ENCODE measurements around the gene GRIA1. TPM values are rescaled to one million over a fixed set of nuclear protein-coding genes. Genes with fewer than 3 reads are reported as not detected.

Gene GRIA1
- total RNA-seq, 2 experiments from 2014 or later = not detected

DNA sequence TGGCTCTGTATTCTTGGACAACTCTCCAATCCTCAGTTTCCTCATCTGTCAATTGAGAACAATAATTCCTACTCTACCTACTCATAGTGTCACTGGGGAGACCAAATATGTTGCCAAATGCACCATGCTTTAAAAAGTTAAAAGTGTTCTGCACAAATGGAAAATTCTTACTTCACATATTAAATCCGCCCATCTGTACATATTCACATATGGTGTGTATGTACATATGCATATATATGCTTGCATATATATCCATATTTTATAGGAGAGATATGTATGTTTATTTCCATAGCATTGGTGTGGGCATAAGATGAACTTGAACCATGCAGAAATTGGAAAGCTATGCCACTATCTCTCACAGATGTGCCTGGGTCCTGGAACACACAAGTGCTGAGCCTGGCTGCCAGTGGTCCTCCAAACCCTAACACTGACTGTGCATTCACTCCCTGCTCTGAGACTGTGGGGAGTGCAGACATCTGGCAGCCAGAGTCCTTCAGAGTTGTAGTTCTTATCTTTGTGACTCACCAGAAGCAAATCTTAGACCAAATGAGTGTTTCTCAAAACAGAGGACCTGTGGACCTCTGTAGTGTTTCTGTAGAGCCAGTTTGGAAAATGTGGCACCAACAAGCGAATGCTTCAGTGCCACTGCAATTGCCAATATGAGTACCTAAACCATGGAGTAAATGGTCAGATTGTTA lies 168.7 kb downstream of the GRIA1 start:
- no peak overlapping the region for H3K27ac Mint-ChIP-seq
- no peaks in the 10 kb centered on the region for H3K4me1 Mint-ChIP-seq (ENCODE audit: low read depth)

DNA sequence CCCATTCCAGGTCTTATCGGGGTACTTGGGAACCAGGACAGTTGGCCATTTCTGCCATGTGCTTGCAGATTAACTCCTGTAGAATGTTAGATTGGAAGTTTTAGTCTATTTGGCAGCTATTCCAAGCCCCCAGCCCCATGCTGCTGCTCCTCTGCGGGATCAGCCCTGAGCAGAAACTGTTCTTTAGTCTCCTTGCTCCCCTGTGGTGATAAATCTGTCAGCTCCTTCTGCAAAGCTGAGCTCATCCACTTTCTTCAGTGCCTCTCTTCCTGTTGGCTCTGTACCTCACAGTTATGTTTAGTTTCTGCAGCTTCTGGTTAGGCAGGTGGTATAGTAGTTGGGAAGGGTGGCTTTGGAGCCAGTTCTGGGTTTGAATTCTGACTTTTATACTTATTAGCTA lies 170.4 kb downstream of the GRIA1 start:
- Mint-ChIP-seq H3K27me3 (ENCODE audit: low read depth) (no peaks in the 10 kb centered on the region), H3K9me3 (no peaks in the 10 kb centered on the region)
- CTCF ChIA-PET = no interaction called here

More for the DNA sequence above, 168.7 kb downstream of the GRIA1 start:
- Mint-ChIP-seq H3K27me3 (ENCODE audit: low read depth) (no peaks in the 10 kb centered on the region), H3K36me3 (ENCODE audit: low read depth) (no peaks in the 10 kb centered on the region), H3K9me3 (no peaks in the 10 kb centered on the region), H3K4me3 (no peak overlapping the region)
- no peak for DNase-seq
- CTCF ChIA-PET = no interaction called here
- intact Hi-C loops (cut with micrococcal nuclease) = no loop called here

DNA sequence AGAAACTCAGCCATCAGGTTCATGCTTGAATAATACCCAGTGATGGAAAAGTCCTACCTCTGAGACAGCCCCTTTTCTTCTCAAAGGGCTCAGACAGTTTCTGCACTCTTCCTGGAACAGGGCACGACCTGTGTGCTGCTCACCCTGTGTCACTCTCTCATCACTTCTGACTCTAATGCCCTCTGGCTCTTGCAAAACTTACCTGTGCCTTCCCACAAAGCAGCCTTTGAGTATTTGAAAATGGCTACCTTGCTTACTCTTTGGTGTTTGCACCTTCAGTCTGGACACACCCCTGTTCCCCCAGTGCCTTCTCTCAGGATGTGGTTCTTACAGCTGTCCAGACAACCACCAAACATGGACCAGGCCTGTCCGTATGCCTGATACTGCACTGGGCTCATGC lies 171.4 kb downstream of the GRIA1 start:
- H3K27me3 Mint-ChIP-seq (ENCODE audit: low read depth) = no peaks in the 10 kb centered on the region
- H3K9me3 Mint-ChIP-seq = no peaks in the 10 kb centered on the region
- CTCF ChIA-PET = no interaction called here
- intact Hi-C loops (cut with micrococcal nuclease) = no loop called here
- no peaks in the 10 kb centered on the region for H3K4me1 Mint-ChIP-seq (ENCODE audit: low read depth)
- no peak overlapping the region for H3K27ac Mint-ChIP-seq
- DNase-seq = no peak
- H3K36me3 Mint-ChIP-seq (ENCODE audit: low read depth) = no peaks in the 10 kb centered on the region
- no peak overlapping the region for H3K4me3 Mint-ChIP-seq

More for the DNA sequence above, 170.4 kb downstream of the GRIA1 start:
- Mint-ChIP-seq H3K27ac (no peak overlapping the region), H3K4me3 (no peak overlapping the region), H3K4me1 (ENCODE audit: low read depth) (no peaks in the 10 kb centered on the region), H3K36me3 (ENCODE audit: low read depth) (no peaks in the 10 kb centered on the region)
- intact Hi-C loops (cut with micrococcal nuclease) = no loop called here
- DNase-seq = no peak

DNA sequence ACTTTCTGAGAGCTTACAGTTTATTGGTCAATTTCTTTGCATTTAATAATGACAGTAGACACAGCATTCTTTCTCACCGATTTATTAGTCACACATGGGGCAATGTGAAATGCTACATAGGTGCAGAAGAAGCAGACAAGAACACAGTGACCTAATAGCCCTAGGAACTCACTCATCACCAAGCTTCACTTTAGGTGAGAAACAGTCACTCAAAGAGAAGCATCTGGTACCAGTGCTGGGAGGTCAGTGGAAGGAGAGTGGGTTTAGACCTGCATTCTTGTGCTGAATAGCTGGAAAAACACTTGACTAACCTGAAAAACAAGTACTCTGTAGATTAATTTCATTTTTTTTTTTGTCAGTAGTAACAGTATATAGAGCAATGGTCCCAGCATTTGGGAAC lies 179.6 kb downstream of the GRIA1 start:
- CTCF ChIA-PET = interaction anchor here (0.6 kb wide), 1 partner anchor 137 kb away, joined by 3 read pairs; no protein-coding TSS in a partner anchor
- intact Hi-C loops (cut with micrococcal nuclease) = no loop called here
- Mint-ChIP-seq H3K4me3 (no peak overlapping the region), H3K27ac (no peak overlapping the region), H3K9me3 (peaks cover 3% of the 10 kb centered on the region), H3K27me3 (ENCODE audit: low read depth) (peaks cover 4% of the 10 kb centered on the region), H3K4me1 (ENCODE audit: low read depth) (no peaks in the 10 kb centered on the region), H3K36me3 (ENCODE audit: low read depth) (no peaks in the 10 kb centered on the region)
- no peak for DNase-seq

DNA sequence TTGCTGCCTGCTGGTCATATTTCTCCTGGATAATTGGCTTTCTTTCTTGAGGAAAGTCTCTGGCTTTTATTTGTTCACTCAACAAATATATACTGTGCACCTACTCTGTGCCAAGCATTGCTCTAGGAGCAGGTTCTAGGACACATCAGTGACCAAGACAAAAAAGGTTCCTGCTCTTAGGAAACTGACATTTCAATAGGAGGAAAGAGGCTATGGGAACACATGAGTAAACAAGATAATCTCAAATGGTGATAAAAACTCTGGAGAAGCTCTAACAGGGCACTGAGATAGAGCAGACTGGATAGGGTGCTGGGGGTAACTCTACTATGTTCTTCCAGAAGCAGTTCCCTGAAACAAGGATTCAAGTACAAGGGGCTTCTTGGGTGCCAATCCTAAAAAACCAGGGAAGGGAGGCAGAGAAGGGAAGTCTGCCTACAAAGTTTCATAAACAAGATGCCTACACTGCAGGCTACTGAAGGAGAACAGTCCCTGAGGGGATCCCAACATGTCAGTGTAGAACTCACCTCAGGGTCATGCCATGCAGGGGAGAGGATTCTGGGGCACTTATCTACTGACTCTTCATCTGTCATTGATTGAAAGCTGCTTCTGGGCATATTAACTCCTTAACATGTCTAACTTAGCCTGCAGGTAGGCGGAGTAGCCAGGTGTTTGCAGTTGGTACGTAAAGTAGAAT lies 181.3 kb downstream of the GRIA1 start:
- no peaks in the 10 kb centered on the region for H3K4me1 Mint-ChIP-seq (ENCODE audit: low read depth)
- no peak for DNase-seq
- H3K9me3 Mint-ChIP-seq = peaks cover 3% of the 10 kb centered on the region
- H3K27ac Mint-ChIP-seq = no peak overlapping the region
- intact Hi-C loops (cut with micrococcal nuclease) = no loop called here
- no peaks in the 10 kb centered on the region for H3K36me3 Mint-ChIP-seq (ENCODE audit: low read depth)
- peaks cover 4% of the 10 kb centered on the region for H3K27me3 Mint-ChIP-seq (ENCODE audit: low read depth)
- H3K4me3 Mint-ChIP-seq = no peak overlapping the region
- CTCF ChIA-PET = no interaction called here

DNA sequence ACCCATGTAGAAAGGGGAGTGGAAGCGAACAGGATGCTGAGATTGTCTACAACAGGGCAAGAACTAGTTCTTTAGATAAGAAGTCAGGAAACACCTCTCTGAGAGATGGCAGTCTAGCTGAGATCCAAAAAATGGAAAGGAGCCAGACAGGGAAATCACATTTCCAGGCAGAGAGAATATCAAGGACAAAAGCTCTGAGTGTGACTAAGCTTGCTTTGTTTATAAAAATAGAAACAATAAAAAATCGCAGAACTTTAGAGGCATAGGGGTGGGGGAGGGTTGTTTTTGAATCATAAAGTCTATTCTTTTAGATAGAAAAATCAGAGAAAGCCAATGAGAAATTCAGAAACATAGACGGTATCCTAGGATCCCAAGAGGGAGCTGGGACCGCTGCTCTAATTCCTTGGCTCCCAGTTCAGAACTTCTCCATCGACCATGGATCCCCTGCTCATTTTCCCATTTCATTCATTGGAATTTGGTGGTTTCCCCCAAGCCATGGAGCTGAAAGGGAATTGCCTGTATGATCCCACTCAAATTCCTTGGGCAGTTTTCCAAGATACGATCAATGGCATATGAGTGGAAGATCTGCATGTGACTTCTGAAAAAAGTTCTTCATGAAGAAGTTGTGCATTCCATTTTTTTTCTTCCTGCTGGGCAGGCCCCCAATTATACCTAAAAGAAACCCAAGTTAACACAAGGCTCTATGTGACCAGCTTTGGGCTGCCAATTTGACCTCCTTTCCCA lies 182.0 kb downstream of the GRIA1 start:
- peaks cover 3% of the 10 kb centered on the region for H3K9me3 Mint-ChIP-seq
- intact Hi-C loops (cut with micrococcal nuclease) = no loop called here
- no peaks in the 10 kb centered on the region for H3K36me3 Mint-ChIP-seq (ENCODE audit: low read depth)
- CTCF ChIA-PET = no interaction called here
- H3K27ac Mint-ChIP-seq = no peak overlapping the region
- peaks cover 4% of the 10 kb centered on the region for H3K27me3 Mint-ChIP-seq (ENCODE audit: low read depth)
- DNase-seq = no peak
- no peak overlapping the region for H3K4me3 Mint-ChIP-seq
- no peaks in the 10 kb centered on the region for H3K4me1 Mint-ChIP-seq (ENCODE audit: low read depth)

DNA sequence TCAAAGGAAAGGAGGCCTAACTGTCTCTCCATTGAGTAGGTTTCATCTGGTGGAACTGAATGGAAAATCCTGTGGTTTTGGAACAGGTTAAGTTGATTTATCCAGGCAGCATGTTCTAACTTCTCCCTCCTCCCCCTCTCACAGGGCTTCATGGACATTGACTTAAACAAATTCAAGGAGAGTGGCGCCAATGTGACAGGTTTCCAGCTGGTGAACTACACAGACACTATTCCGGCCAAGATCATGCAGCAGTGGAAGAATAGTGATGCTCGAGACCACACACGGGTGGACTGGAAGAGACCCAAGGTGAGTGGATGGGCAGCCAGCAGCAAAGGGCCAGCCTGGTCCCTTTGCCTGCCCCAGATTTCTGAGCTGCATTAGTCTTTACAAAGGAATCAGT lies 183.9 kb downstream of the GRIA1 start:
- H3K27me3 Mint-ChIP-seq (ENCODE audit: low read depth) = peaks cover 4% of the 10 kb centered on the region
- no peaks in the 10 kb centered on the region for H3K4me1 Mint-ChIP-seq (ENCODE audit: low read depth)
- intact Hi-C loops (cut with micrococcal nuclease) = no loop called here
- no peaks in the 10 kb centered on the region for H3K36me3 Mint-ChIP-seq (ENCODE audit: low read depth)
- no peak overlapping the region for H3K4me3 Mint-ChIP-seq
- DNase-seq = no peak
- H3K27ac Mint-ChIP-seq = no peak overlapping the region
- CTCF ChIA-PET = no interaction called here
- H3K9me3 Mint-ChIP-seq = peaks cover 3% of the 10 kb centered on the region

DNA sequence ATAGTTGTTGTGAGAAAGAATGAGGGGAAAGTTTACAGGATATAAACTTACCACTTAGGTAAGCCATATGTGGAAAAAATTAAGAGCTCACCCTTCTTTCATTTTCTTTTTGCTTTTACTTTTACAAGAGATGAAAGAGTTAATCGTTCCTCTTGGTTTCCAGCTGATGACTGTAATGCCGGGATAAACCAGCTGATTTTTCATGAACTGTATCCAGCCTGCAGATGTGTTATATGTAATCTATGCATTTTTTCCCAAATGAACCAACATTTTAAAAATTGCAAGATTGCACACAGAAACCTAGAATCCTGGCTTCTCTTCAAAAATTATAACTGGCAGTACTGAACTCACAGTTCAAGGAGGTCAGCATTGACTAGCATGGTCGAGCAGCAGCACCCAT lies 185.9 kb downstream of the GRIA1 start:
- DNase-seq = no peak
- intact Hi-C loops (cut with micrococcal nuclease) = no loop called here
- Mint-ChIP-seq H3K4me3 (no peak overlapping the region), H3K36me3 (ENCODE audit: low read depth) (no peaks in the 10 kb centered on the region), H3K27ac (no peak overlapping the region), H3K27me3 (ENCODE audit: low read depth) (no peaks in the 10 kb centered on the region), H3K4me1 (ENCODE audit: low read depth) (no peaks in the 10 kb centered on the region), H3K9me3 (peaks cover 3% of the 10 kb centered on the region)
- CTCF ChIA-PET = no interaction called here

DNA sequence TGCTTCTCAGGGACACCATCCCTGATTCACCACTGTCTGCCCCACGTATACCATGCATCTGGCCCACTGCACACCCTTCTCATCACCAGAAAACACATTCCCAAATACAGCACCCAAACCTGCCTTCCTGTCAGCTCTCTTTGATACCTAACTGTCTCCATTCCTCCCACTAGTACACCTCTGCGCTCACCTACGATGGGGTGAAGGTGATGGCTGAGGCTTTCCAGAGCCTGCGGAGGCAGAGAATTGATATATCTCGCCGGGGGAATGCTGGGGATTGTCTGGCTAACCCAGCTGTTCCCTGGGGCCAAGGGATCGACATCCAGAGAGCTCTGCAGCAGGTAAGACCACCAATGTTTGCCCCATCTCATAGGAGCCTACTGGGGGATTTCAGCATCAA lies 186.4 kb downstream of the GRIA1 start:
- Mint-ChIP-seq H3K36me3 (ENCODE audit: low read depth) (no peaks in the 10 kb centered on the region), H3K4me3 (no peak overlapping the region), H3K4me1 (ENCODE audit: low read depth) (no peaks in the 10 kb centered on the region), H3K27ac (no peak overlapping the region), H3K9me3 (peaks cover 3% of the 10 kb centered on the region), H3K27me3 (ENCODE audit: low read depth) (no peaks in the 10 kb centered on the region)
- CTCF ChIA-PET = no interaction called here
- intact Hi-C loops (cut with micrococcal nuclease) = no loop called here
- DNase-seq = no peak

DNA sequence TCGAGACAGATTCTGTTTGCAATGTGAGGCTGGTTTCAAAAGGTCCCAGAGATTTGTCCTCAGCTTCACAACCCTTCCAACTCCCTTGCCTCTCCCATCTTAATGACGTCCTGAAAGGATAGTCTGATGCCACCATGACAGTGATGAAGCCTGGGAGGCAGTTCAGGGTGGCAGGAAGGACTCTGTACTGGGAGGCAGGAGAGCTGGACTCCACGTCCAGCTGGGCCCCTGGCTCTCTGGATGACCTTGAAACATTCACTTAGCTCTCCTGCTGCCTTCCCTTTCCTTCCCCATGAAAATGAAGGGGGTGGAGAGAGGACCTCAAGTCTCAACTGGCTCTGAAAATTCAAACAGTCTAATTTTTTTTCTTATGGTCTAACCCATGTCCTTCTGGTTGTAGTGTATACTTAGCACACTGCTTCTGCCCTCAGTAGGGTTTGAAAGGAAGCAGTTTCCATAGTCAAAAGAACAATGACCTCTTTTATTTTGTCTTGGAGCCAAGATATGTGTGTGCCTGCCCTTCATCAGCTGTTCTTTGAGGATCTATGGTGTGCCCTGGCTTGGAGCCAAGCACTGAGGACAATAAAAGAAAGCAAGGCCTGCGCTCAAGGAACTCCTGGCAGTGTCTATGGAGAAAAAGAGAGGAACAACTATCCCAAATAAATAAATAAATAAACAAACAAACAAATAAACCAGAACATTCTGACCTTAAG lies 188.3 kb downstream of the GRIA1 start:
- H3K9me3 Mint-ChIP-seq = no peaks in the 10 kb centered on the region
- CTCF ChIA-PET = no interaction called here
- no peak overlapping the region for H3K27ac Mint-ChIP-seq
- no peaks in the 10 kb centered on the region for H3K27me3 Mint-ChIP-seq (ENCODE audit: low read depth)
- intact Hi-C loops (cut with micrococcal nuclease) = no loop called here
- no peak overlapping the region for H3K4me3 Mint-ChIP-seq
- DNase-seq = no peak
- H3K4me1 Mint-ChIP-seq (ENCODE audit: low read depth) = no peaks in the 10 kb centered on the region
- H3K36me3 Mint-ChIP-seq (ENCODE audit: low read depth) = no peaks in the 10 kb centered on the region

DNA sequence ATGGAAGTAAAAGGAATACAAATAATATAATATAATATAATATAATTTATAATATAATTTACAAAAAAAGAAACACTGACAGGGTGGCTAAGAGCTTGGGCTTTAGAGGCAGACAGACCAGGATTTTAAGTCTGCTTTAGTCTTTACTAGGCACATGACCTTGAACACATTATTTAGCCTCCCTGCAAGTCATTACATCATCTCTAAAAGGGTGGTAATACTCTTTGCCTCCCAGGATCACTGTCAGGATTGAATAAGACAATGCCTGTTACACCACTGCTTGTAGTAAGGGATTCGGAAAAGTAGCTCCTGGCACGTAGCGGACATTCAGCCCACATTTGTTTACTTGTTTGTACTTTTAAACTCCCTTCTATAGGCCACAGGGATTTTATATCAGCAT lies 199.8 kb downstream of the GRIA1 start:
- H3K27ac Mint-ChIP-seq = no peak overlapping the region
- H3K4me3 Mint-ChIP-seq = no peak overlapping the region
- no peaks in the 10 kb centered on the region for H3K36me3 Mint-ChIP-seq (ENCODE audit: low read depth)
- CTCF ChIA-PET = no interaction called here
- no peaks in the 10 kb centered on the region for H3K27me3 Mint-ChIP-seq (ENCODE audit: low read depth)
- H3K4me1 Mint-ChIP-seq (ENCODE audit: low read depth) = no peaks in the 10 kb centered on the region
- DNase-seq = no peak
- intact Hi-C loops (cut with micrococcal nuclease) = no loop called here
- no peaks in the 10 kb centered on the region for H3K9me3 Mint-ChIP-seq

DNA sequence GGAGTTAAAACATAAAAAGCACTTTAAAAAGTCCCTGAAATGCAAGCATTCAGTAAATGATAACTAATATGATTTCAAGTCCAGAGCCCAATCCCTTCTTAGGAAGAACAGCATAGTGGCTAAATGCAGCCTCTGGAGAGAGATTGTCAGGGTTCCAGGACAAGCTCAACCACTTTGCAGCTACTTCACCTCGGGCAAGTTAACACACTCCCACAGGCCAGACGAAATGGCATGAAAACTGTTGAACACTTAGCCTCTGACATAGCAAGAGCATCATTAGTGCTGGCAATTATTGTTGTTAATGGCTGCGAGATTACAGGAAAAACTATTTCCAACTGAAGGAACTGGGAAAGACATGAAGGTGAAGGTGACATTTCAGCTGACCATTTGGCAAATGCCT lies 205.8 kb downstream of the GRIA1 start:
- intact Hi-C loops (cut with micrococcal nuclease) = no loop called here
- Mint-ChIP-seq H3K27me3 (ENCODE audit: low read depth) (no peaks in the 10 kb centered on the region), H3K36me3 (ENCODE audit: low read depth) (no peaks in the 10 kb centered on the region), H3K4me3 (no peak overlapping the region), H3K27ac (no peak overlapping the region), H3K4me1 (ENCODE audit: low read depth) (no peaks in the 10 kb centered on the region), H3K9me3 (no peaks in the 10 kb centered on the region)
- no peak for DNase-seq
- CTCF ChIA-PET = no interaction called here

All from activated naive CD4-positive, alpha-beta T cell treated with anti-CD3 and anti-CD28 coated beads for 36 hours (primary cell).